Measurements from ENCODE around the gene MPL.

MPL gene

DNA sequence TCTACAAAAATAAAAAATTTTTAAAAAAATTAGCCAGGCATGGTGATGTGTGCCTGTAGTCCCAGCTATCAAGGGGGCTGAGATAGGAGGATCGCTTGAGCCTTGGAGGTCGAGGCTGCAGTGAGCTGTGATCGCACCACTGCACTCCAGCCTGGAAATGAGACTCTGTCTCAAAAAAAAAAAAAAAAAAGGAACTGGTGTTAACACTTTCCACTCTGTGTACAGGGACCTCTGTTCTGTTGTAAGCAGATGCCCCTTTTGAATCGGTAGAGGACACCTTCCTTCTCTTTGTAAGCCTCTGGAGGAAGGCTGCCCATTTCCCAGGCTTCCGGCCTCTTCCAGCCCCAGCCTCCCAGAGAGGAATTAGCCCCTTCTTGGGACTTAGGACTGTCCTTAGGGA lies 44.9 kb upstream of the MPL start:
- Histone ChIP-seq H3K36me3 (ENCODE audit: control insufficient read depth, insufficient read depth, low read length) (no peaks in the 10 kb centered on the region), H2AFZ (no peak overlapping the region), H3K9me3 (ENCODE audit: control insufficient read depth, low read length) (no peaks in the 10 kb centered on the region), H3K4me3 (ENCODE audit: low read depth, low read length) (no peak overlapping the region), H3K27ac (no peak overlapping the region), H3K9ac (no peak overlapping the region), H3K4me2 (ENCODE audit: low read length) (no peak overlapping the region), H3K4me1 (no peaks in the 10 kb centered on the region), H3K79me2 (no peaks in the 10 kb centered on the region), H3K27me3 (ENCODE audit: control insufficient read depth, insufficient read depth, low read length) (no peaks in the 10 kb centered on the region)
- TF ChIP-seq, protein P1, sequence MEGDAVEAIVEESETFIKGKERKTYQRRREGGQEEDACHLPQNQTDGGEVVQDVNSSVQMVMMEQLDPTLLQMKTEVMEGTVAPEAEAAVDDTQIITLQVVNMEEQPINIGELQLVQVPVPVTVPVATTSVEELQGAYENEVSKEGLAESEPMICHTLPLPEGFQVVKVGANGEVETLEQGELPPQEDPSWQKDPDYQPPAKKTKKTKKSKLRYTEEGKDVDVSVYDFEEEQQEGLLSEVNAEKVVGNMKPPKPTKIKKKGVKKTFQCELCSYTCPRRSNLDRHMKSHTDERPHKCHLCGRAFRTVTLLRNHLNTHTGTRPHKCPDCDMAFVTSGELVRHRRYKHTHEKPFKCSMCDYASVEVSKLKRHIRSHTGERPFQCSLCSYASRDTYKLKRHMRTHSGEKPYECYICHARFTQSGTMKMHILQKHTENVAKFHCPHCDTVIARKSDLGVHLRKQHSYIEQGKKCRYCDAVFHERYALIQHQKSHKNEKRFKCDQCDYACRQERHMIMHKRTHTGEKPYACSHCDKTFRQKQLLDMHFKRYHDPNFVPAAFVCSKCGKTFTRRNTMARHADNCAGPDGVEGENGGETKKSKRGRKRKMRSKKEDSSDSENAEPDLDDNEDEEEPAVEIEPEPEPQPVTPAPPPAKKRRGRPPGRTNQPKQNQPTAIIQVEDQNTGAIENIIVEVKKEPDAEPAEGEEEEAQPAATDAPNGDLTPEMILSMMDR (IDR thresholded peaks at IDR 0.05): no peak

DNA sequence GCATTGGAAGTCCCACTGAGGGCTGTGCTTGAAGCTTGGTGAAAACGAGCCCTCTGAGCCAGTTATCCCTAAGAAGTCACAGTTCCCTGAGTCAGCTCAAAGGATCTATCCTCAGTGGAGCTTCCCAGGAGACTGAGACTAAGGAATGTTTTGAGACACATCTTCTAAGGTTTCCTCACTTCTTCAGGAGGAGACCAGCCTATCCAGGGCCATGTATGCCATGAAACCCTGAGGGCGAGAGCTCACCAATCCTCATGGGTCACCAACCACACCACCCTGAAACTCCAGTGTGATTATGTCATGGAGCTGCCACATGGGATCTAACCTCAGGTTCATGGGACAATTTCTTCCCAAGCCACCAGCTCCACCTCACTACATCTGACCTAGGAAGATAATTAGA lies 44.4 kb upstream of the MPL start:
- H3K27ac ChIP-seq: no peak overlapping the region

DNA sequence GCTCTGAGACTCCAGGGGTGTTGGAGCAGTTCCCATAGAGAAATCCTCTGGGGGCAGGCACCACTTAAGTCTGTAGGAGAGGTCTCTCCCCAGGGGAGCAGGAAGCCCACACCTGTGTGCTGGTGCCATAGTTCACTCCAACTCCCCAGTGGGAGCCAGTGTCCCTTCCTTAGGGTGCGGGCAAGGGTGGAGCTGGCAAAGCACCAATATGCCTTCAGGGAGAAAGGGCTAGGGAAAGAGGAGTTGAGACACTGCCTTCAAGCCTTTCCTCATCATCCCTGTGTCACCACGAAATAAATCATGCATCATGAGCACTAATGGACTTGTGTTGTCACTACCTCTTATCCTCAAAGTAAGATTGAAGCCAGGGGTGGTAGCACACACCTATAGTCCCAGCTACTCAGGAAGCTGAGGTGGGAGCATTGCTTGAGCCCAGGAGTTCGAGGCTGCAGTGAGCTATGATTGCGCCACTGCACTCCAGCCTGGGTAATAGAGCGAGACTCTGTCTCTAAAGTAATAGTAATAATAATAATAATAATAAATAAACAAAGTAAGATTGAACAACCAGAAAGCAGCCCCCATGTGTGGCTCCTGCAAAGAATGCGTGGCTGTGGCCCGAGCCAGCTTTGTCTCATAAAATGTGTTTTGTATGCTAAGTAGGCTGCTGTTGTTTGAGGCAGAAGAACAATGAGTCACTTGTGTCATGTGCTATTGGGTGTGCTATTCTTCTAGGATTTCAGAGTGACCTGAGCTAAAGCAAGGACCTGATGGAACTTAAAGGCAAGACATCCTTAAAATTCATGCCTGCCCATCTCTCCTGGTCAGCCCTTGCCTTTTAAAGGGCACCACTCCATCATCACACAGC lies 43.5 kb upstream of the MPL start:
- no peak overlapping the region for H3K27ac ChIP-seq
- no peaks in the 10 kb centered on the region for H3K79me2 ChIP-seq
- H3K9me3 ChIP-seq (ENCODE audit: control insufficient read depth, low read length): no peaks in the 10 kb centered on the region
- no peaks in the 10 kb centered on the region for H3K36me3 ChIP-seq (ENCODE audit: control insufficient read depth, insufficient read depth, low read length)
- no peak overlapping the region for H3K4me2 ChIP-seq (ENCODE audit: low read length)
- no peaks in the 10 kb centered on the region for H3K4me1 ChIP-seq
- no peak overlapping the region for H3K4me3 ChIP-seq (ENCODE audit: low read depth, low read length)
- H3K9ac ChIP-seq: no peak overlapping the region
- TF ChIP-seq, protein P1 (IDR thresholded peaks at IDR 0.05): no peak
- H2AFZ ChIP-seq: no peak overlapping the region
- no peaks in the 10 kb centered on the region for H3K27me3 ChIP-seq (ENCODE audit: control insufficient read depth, insufficient read depth, low read length)

More for the DNA sequence above, 44.4 kb upstream of the MPL start:
- TF ChIP-seq, protein P1 (IDR thresholded peaks at IDR 0.05): no peak
- no peaks in the 10 kb centered on the region for H3K27me3 ChIP-seq (ENCODE audit: control insufficient read depth, insufficient read depth, low read length)
- H3K36me3 ChIP-seq (ENCODE audit: control insufficient read depth, insufficient read depth, low read length): no peaks in the 10 kb centered on the region
- no peak overlapping the region for H3K4me3 ChIP-seq (ENCODE audit: low read depth, low read length)
- no peaks in the 10 kb centered on the region for H3K4me1 ChIP-seq
- no peak overlapping the region for H3K4me2 ChIP-seq (ENCODE audit: low read length)
- no peak overlapping the region for H3K9ac ChIP-seq
- H3K79me2 ChIP-seq: no peaks in the 10 kb centered on the region
- H2AFZ ChIP-seq: no peak overlapping the region
- H3K9me3 ChIP-seq (ENCODE audit: control insufficient read depth, low read length): no peaks in the 10 kb centered on the region

DNA sequence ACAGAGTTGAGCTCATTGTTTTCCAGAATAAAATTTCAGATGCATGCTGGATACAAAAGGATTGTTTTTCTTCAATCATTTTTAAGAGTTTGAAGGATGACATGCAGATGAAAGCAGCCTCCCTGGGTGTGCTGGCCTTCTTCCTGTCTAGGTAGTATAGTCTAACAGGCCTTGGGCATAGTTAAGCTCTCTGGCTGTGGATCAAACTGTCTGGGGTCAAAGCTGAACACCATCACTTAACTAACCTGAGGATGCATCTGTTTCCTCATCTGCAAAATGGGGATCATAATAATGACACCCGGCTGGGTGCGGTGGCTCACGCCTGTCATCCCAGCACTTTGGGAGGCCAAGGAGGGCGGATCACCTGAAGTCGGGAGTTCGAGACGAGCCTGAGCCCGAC lies 42.9 kb upstream of the MPL start:
- H3K4me2 ChIP-seq (ENCODE audit: low read length): no peak overlapping the region
- H3K9me3 ChIP-seq (ENCODE audit: control insufficient read depth, low read length): no peaks in the 10 kb centered on the region
- TF ChIP-seq, protein P1 (IDR thresholded peaks at IDR 0.05): no peak
- no peaks in the 10 kb centered on the region for H3K4me1 ChIP-seq
- H3K9ac ChIP-seq: no peak overlapping the region
- H3K27me3 ChIP-seq (ENCODE audit: control insufficient read depth, insufficient read depth, low read length): no peaks in the 10 kb centered on the region
- no peaks in the 10 kb centered on the region for H3K36me3 ChIP-seq (ENCODE audit: control insufficient read depth, insufficient read depth, low read length)
- no peaks in the 10 kb centered on the region for H3K79me2 ChIP-seq
- no peak overlapping the region for H3K4me3 ChIP-seq (ENCODE audit: low read depth, low read length)
- no peak overlapping the region for H3K27ac ChIP-seq
- no peak overlapping the region for H2AFZ ChIP-seq

DNA sequence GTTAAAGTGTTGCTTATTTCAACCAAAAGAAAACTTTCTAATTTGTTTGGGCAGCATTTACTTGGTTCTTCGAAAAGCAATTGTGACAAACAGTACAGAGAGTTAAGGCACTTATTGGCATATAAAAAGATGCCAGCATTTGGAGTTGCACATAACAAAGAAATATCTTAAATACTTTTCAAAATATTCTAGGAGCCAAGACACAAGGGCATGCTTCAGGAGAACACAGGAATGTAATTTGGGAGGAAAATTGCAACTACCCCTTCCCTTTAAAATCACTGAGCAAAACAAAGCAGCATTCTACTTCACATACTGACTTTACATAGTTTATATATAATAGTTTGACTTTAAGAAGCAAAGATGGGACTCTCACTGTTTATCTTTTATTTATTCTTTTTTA lies 41.4 kb upstream of the MPL start:
- H3K27me3 ChIP-seq (ENCODE audit: control insufficient read depth, insufficient read depth, low read length): no peaks in the 10 kb centered on the region
- no peak overlapping the region for H3K4me3 ChIP-seq (ENCODE audit: low read depth, low read length)
- no peaks in the 10 kb centered on the region for H3K79me2 ChIP-seq
- no peaks in the 10 kb centered on the region for H3K36me3 ChIP-seq (ENCODE audit: control insufficient read depth, insufficient read depth, low read length)
- no peak overlapping the region for H3K27ac ChIP-seq
- no peak overlapping the region for H2AFZ ChIP-seq
- TF ChIP-seq, protein P1 (IDR thresholded peaks at IDR 0.05): no peak
- H3K9me3 ChIP-seq (ENCODE audit: control insufficient read depth, low read length): no peaks in the 10 kb centered on the region
- no peak overlapping the region for H3K9ac ChIP-seq
- no peaks in the 10 kb centered on the region for H3K4me1 ChIP-seq
- peak overlapping the region; percentile 17 for H3K4me2 ChIP-seq (ENCODE audit: low read length)
